Esophagus muscularis mucosa (tissue), 3 donors: ENCODE data around the gene HMSD.

Experiments
- CTCF ChIP-seq, 3 experiments: fragments of 200-600 bp in 2 of 3; fragments of 450-650 bp in 1 of 3; sonication (generic) in 2 of 3; IDR thresholded peaks; one replicate each; pipeline ENCODE4 v1.5.1; 2017 to 2019; ENCODE audit warnings: antibody characterized with exemption in 3 of 3, mild to moderate bottlenecking in 2 of 3, moderate library complexity in 1 of 3
- EP300 ChIP-seq: sonication (generic); formaldehyde crosslinking; IDR thresholded peaks from one replicate; pipeline ENCODE4 v1.6.1; 2017; ENCODE audit warnings: antibody characterized with exemption

- no peak for TF ChIP-seq CTCF (IDR thresholded peaks at IDR 0.05)
- no peak for TF ChIP-seq EP300
These were observed 22.9 kb downstream of the HMSD start for GRCh38 chr18:63972002-63972376.
